ENCODE results near the gene MOCS1. TPM values are rescaled to one million over a fixed set of nuclear protein-coding genes. Genes with fewer than 3 reads are reported as not detected.

Gene MOCS1
- 10.7 and 11.1 TPM in 2 replicates for total RNA-seq

GRCh38 chr6:39934131-39934757, at the start of gene MOCS1:
Gene MOCS1, minus strand, starts transcription at chr6:39934462. Its CDS starts 45 bp downstream, at chr6:39934417.

Other genes starting within 250 kb of the MOCS1 start
- gene KIF6, start 209.1 kb downstream of the MOCS1 start, total RNA-seq: 0.13 and 0.19 TPM in 2 replicates
- 13.6 and 17.7 TPM in 2 replicates for gene DAAM2, start 142.1 kb downstream of the MOCS1 start, total RNA-seq